Measurements from ENCODE around the gene IQCC. TPM values are rescaled to one million over a fixed set of nuclear protein-coding genes. Genes with fewer than 3 reads are reported as not detected.

Gene IQCC
- total RNA-seq, 1 donor from 2014 or later: 1.9 TPM

DNA sequence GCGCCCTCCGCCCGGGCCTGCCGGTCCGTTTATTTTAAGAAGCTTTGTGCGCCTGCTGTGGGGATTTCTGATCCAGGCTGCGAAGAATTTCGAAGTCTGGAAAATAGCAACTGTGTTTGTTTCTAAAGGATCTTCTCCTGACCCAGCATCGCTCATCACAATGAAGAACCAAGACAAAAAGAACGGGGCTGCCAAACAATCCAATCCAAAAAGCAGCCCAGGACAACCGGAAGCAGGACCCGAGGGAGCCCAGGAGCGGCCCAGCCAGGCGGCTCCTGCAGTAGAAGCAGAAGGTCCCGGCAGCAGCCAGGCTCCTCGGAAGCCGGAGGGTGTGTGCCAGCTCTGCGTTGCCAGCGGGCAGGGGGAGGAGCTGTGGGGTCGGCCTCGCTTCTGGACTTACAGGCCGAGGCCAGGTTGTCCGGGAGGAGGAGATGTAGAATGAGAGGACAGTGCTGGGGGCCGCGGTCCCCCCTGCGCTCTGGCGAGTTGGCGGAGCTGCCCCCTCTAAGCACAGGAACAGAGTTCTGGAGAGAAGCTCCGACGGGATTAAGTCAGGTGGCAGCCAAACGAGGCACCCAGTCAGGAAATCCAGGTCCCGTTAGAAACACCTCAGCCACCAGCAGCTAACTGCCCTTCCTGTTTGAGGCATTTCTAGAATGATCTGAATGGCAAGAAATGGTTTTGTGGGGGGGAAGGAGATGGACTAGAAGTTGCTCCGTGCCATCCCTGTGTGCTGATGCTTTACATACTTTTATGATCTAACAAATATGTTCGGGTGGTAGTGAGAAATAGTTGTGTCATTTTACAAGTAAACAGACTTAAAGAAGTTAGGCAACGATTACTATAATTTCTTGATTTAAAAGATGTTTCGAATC is 25.0 kb upstream of the IQCC start:
- no peaks in the 10 kb centered on the region for H3K9me3 Mint-ChIP-seq (ENCODE audit: unreplicated experiment)
- peaks cover 43% of the 10 kb centered on the region for H3K36me3 Mint-ChIP-seq (ENCODE audit: low read depth, unreplicated experiment)
- peak overlapping the region; percentile 92 for H3K4me3 Mint-ChIP-seq (ENCODE audit: unreplicated experiment)
- DNase-seq (ENCODE audit: low spot score): peak; percentile 48
- TF ChIP-seq, protein P1, sequence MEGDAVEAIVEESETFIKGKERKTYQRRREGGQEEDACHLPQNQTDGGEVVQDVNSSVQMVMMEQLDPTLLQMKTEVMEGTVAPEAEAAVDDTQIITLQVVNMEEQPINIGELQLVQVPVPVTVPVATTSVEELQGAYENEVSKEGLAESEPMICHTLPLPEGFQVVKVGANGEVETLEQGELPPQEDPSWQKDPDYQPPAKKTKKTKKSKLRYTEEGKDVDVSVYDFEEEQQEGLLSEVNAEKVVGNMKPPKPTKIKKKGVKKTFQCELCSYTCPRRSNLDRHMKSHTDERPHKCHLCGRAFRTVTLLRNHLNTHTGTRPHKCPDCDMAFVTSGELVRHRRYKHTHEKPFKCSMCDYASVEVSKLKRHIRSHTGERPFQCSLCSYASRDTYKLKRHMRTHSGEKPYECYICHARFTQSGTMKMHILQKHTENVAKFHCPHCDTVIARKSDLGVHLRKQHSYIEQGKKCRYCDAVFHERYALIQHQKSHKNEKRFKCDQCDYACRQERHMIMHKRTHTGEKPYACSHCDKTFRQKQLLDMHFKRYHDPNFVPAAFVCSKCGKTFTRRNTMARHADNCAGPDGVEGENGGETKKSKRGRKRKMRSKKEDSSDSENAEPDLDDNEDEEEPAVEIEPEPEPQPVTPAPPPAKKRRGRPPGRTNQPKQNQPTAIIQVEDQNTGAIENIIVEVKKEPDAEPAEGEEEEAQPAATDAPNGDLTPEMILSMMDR (IDR thresholded peaks at IDR 0.05; ENCODE audit: unreplicated experiment): no peak
- H3K4me1 Mint-ChIP-seq (ENCODE audit: unreplicated experiment): peaks cover 31% of the 10 kb centered on the region
- peaks cover 8% of the 10 kb centered on the region for H3K27me3 Mint-ChIP-seq (ENCODE audit: unreplicated experiment)
- peak overlapping the region; percentile 91 for H3K27ac Mint-ChIP-seq (ENCODE audit: unreplicated experiment)

DNA sequence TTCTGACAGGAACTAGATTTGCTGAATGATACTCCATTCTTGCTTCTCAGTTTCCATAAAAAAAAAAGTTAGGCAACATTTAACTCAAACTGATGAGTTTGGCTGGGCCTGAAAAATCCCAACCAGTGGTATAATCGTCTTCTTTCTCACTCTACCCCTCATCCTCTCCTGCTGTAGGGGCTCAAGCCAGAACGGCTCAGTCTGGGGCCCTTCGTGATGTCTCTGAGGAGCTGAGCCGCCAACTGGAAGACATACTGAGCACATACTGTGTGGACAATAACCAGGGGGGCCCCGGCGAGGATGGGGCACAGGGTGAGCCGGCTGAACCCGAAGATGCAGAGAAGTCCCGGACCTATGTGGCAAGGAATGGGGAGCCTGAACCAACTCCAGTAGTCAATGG is 24.4 kb upstream of the IQCC start:
- TF ChIP-seq, protein P1 (IDR thresholded peaks at IDR 0.05; ENCODE audit: unreplicated experiment): no peak
- H3K27ac Mint-ChIP-seq (ENCODE audit: unreplicated experiment): peak overlapping the region; percentile 91
- peak overlapping the region; percentile 92 for H3K4me3 Mint-ChIP-seq (ENCODE audit: unreplicated experiment)
- peaks cover 8% of the 10 kb centered on the region for H3K27me3 Mint-ChIP-seq (ENCODE audit: unreplicated experiment)
- peaks cover 31% of the 10 kb centered on the region for H3K4me1 Mint-ChIP-seq (ENCODE audit: unreplicated experiment)
- no peak for DNase-seq (ENCODE audit: low spot score)
- no peaks in the 10 kb centered on the region for H3K9me3 Mint-ChIP-seq (ENCODE audit: unreplicated experiment)
- H3K36me3 Mint-ChIP-seq (ENCODE audit: low read depth, unreplicated experiment): peaks cover 46% of the 10 kb centered on the region

DNA sequence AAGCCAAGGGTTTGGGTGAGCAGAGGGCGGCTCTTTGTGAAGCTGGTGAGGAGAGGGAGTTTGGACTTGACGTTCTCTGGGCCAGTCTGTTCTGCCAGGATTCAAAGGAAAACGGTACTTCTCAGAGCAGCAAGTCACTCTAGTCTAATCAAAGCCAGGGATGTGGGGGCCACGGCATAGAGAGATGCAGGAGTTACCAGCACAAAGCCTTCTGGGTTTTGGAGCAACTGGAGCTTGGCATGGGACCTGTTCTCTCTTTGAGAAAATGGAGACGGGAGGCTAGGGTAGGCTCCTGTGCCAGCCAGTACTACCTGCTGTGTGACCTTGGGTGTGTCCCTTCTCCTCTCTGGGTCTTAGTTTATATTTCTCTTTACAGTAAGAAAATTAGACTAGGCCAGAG is 23.9 kb upstream of the IQCC start:
- TF ChIP-seq, protein P1 (IDR thresholded peaks at IDR 0.05; ENCODE audit: unreplicated experiment): no peak
- Mint-ChIP-seq H3K4me3 (ENCODE audit: unreplicated experiment) (peak overlapping the region; percentile 92), H3K36me3 (ENCODE audit: low read depth, unreplicated experiment) (peaks cover 51% of the 10 kb centered on the region), H3K9me3 (ENCODE audit: unreplicated experiment) (no peaks in the 10 kb centered on the region), H3K27me3 (ENCODE audit: unreplicated experiment) (peaks cover 11% of the 10 kb centered on the region), H3K27ac (ENCODE audit: unreplicated experiment) (peak overlapping the region; percentile 91), H3K4me1 (ENCODE audit: unreplicated experiment) (peaks cover 34% of the 10 kb centered on the region)
- DNase-seq (ENCODE audit: low spot score): no peak

DNA sequence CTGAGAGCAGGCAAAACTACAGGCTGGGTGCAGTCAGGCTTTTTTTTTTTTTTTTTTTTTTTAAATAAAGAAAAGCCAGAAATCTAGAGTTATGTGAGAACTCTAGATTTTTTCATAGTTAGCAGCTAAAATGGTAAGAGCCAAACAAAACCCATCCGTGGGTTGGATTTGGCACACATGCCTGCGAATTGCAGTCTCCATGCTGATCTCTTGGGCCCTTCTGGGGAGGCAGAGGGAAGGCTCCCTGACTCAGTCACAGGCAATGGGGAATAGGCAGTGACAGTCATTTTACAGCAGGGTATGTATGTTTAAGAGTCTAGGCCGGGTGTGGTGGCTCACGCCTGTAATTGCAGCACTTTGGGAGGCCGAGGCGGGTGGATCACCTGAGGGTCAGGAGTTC is 23.4 kb upstream of the IQCC start:
- peaks cover 35% of the 10 kb centered on the region for H3K4me1 Mint-ChIP-seq (ENCODE audit: unreplicated experiment)
- H3K27ac Mint-ChIP-seq (ENCODE audit: unreplicated experiment): no peak overlapping the region
- TF ChIP-seq, protein P1 (IDR thresholded peaks at IDR 0.05; ENCODE audit: unreplicated experiment): no peak
- no peaks in the 10 kb centered on the region for H3K9me3 Mint-ChIP-seq (ENCODE audit: unreplicated experiment)
- peak overlapping the region; percentile 69 for H3K4me3 Mint-ChIP-seq (ENCODE audit: unreplicated experiment)
- no peak for DNase-seq (ENCODE audit: low spot score)
- peaks cover 11% of the 10 kb centered on the region for H3K27me3 Mint-ChIP-seq (ENCODE audit: unreplicated experiment)
- peaks cover 53% of the 10 kb centered on the region for H3K36me3 Mint-ChIP-seq (ENCODE audit: low read depth, unreplicated experiment)

DNA sequence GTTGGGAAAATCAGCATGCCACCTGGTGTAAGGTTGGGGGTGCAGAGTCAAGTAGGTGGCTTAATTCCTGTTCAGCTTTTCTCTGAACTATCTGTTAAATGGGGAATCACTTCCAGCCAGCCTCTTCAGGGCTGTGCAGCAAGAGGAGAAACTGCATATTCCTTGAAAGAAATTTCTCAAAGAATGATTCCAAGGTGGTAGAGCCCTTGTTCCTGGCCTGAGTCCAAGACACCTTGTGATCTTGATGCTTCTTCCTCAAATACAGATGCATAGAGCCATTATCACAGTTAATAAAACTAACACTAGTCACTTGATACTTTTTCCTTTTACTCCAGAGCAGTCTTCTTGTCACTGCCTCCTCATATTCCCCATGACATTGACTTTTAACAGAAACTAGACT is 20.8 kb upstream of the IQCC start:
- no peaks in the 10 kb centered on the region for H3K9me3 Mint-ChIP-seq (ENCODE audit: unreplicated experiment)
- peak overlapping the region; percentile 16 for H3K4me3 Mint-ChIP-seq (ENCODE audit: unreplicated experiment)

More for the DNA sequence above, 20.8 kb upstream of the IQCC start:
- Mint-ChIP-seq H3K36me3 (ENCODE audit: low read depth, unreplicated experiment) (peaks cover 62% of the 10 kb centered on the region), H3K27me3 (ENCODE audit: unreplicated experiment) (peaks cover 8% of the 10 kb centered on the region), H3K27ac (ENCODE audit: unreplicated experiment) (peak overlapping the region; percentile 48), H3K4me1 (ENCODE audit: unreplicated experiment) (peaks cover 34% of the 10 kb centered on the region)
- TF ChIP-seq, protein P1 (IDR thresholded peaks at IDR 0.05; ENCODE audit: unreplicated experiment): no peak
- no peak for DNase-seq (ENCODE audit: low spot score)
